K562 (cell line): ENCODE measurements around the gene SLC22A7. TPM values are rescaled to one million over a fixed set of nuclear protein-coding genes. Genes with fewer than 3 reads are reported as not detected.

Experiments used
- ATAC-seq: fragments of 200-7000 bp; cut with Tn5 transposase; 3 replicates; pipeline ENCODE4 v1.9.1; 2020; ENCODE audit warnings: moderate library complexity
- BruUV-seq: library from RNA; stranded (reverse); fragments of 400-500 nt; replicated peaks from 2 replicates; lab custom pipeline; 2021; lab: Mats Ljungman, UMichigan
- CTCF ChIA-PET: fragments of 300-600 bp; formaldehyde crosslinking; extraction: SDS; loops from one replicate; lab custom pipeline; 2021; ENCODE audit warnings: low intra/inter-chr PET ratio; lab: Yijun Ruan, JAX
- POLR2A ChIA-PET: fragments of 300-600, 350-650 bp; sonication (Branson Sonifier 250); formaldehyde crosslinking; extraction: SDS; loops from one replicate; lab custom pipeline; 2021; ENCODE audit warnings: antibody characterized with exemption, inconsistent platforms; lab: Yijun Ruan, JAX
- DNase-seq, 4 experiments: peaks; one replicate each; pipeline versions ENCODE4 v3.0.0 to v3.0.0-alpha.2; 2011 to 2018; ENCODE audit warnings: low spot score in 3 of 4, mixed read lengths in 3 of 4; ENCODE audit errors: extremely low read depth in 1 of 4
- FAIRE-seq: peaks from 2 replicates; lab custom pipeline; 2011; peaks lifted over from hg19 to GRCh38; lab: Jason Lieb, UNC
- H2AFZ ChIP-seq: 2 replicates; pipeline ENCODE4 v1.6.0; 2011; ENCODE audit warnings: low read depth, low read length, control low read depth, inconsistent platforms
- H3K27ac ChIP-seq: fragments of 200-600 bp; 3 replicates; pipeline ENCODE4 v1.8.0; 2011; ENCODE audit warnings: low read depth, mild to moderate bottlenecking, control low read depth, inconsistent platforms, low read length, moderate library complexity, mixed read lengths; ENCODE audit errors: extremely low read depth
- H3K27me3 ChIP-seq, 2 experiments: fragments of 300-600 bp in 1 of 2; 2 replicates in 1 of 2; 3 replicates in 1 of 2; pipeline versions ENCODE4 v1.6.0 to v1.8.0; 2011; ENCODE audit warnings: inconsistent platforms in 2 of 2, low read length in 2 of 2, mild to moderate bottlenecking in 1 of 2, mixed read lengths in 1 of 2, moderate library complexity in 1 of 2; ENCODE audit not compliant: control insufficient read depth in 2 of 2, insufficient read depth in 2 of 2
- H3K36me3 ChIP-seq: fragments of 300-600 bp; 3 replicates; pipeline ENCODE4 v1.8.0; 2011; ENCODE audit warnings: mild to moderate bottlenecking, low read length, inconsistent platforms; ENCODE audit not compliant: control insufficient read depth, insufficient read depth
- H3K4me1 ChIP-seq, 2 experiments: fragments of 200-600 bp in 1 of 2; replicated peaks in 1 of 2; 2 replicates in 1 of 2; 3 replicates in 1 of 2; pipeline versions ENCODE4 v1.5.1 to v1.8.0; 2011; ENCODE audit warnings: inconsistent platforms in 2 of 2, low read length in 2 of 2, mild to moderate bottlenecking in 1 of 2, mixed read lengths in 1 of 2, moderate library complexity in 1 of 2; ENCODE audit not compliant: control insufficient read depth in 2 of 2, insufficient read depth in 2 of 2
- H3K4me2 ChIP-seq: 2 replicates; pipeline ENCODE4 v1.6.1; 2011; ENCODE audit warnings: low read length, control low read depth, inconsistent platforms, mixed read lengths; ENCODE audit not compliant: insufficient read depth
- H3K4me3 ChIP-seq: fragments of 200-600 bp; sonication (generic), shearing (Covaris generic); 2 replicates; pipeline ENCODE4 v1.5.1; 2016; ENCODE audit warnings: control low read depth, inconsistent platforms
- H3K79me2 ChIP-seq: fragments of 200-600 bp; 3 replicates; pipeline ENCODE4 v1.8.0; 2011; ENCODE audit warnings: low read length, inconsistent platforms; ENCODE audit not compliant: control insufficient read depth, insufficient read depth
- H3K9ac ChIP-seq, 2 experiments: 2 replicates each; pipeline versions ENCODE4 v1.6.0 to v1.6.1; 2011; ENCODE audit warnings: low read depth in 2 of 2, low read length in 2 of 2, control low read depth in 1 of 2, inconsistent platforms in 1 of 2, mild to moderate bottlenecking in 1 of 2, mixed read lengths in 1 of 2; ENCODE audit not compliant: insufficient read depth in 1 of 2
- H3K9me1 ChIP-seq: one replicate; pipeline ENCODE4 v1.6.0; 2011; ENCODE audit warnings: inconsistent platforms, mild to moderate bottlenecking, low read length, moderate library complexity; ENCODE audit not compliant: control insufficient read depth, insufficient read depth
- H3K9me3 ChIP-seq: replicated peaks from 2 replicates; pipeline ENCODE4 v1.5.1; 2011; ENCODE audit warnings: low read depth, low read length, inconsistent platforms; ENCODE audit not compliant: control insufficient read depth, insufficient read depth
- H4K20me1 ChIP-seq: replicated peaks from 2 replicates; pipeline ENCODE4 v1.6.1; 2011; ENCODE audit warnings: low read length, inconsistent platforms, mixed read lengths; ENCODE audit not compliant: control insufficient read depth, insufficient read depth
- ATF1 ChIP-seq, 2 experiments: fragments of 450-650 bp in 1 of 2; IDR thresholded peaks; 2 replicates each; pipeline ENCODE4 v1.6.1; 2016; ENCODE audit warnings: missing compliant biosample characterization in 1 of 2, missing genetic modification characterization in 1 of 2
- C11orf30 ChIP-seq: fragments of 450-650 bp; IDR thresholded peaks from 2 replicates; pipeline ENCODE4 v1.6.1; 2016; ENCODE audit warnings: low read depth, mild to moderate bottlenecking
- HBP1 ChIP-seq: fragments of 450-650 bp; formaldehyde crosslinking; IDR thresholded peaks from 2 replicates; pipeline ENCODE4 v1.4.0; 2022; ENCODE audit warnings: missing genetic modification characterization
- MAFF ChIP-seq: IDR thresholded peaks from 2 replicates; pipeline ENCODE4 v1.6.1; 2012; ENCODE audit warnings: low read length, improper control_type of control experiment
- MAFK ChIP-seq: IDR thresholded peaks from 2 replicates; pipeline ENCODE4 v1.6.1; 2011; ENCODE audit warnings: low read length, improper control_type of control experiment
- MCM3 ChIP-seq: fragments of 450-650 bp; IDR thresholded peaks from 2 replicates; pipeline ENCODE4 v1.6.1; 2016
- PYGO2 ChIP-seq: fragments of 450-650 bp; IDR thresholded peaks from 2 replicates; pipeline ENCODE4 v1.6.1; 2016; ENCODE audit warnings: mild to moderate bottlenecking, missing genetic modification characterization, moderate library complexity, missing compliant biosample characterization
- RBM14 ChIP-seq: fragments of 200-400 bp; formaldehyde crosslinking; IDR thresholded peaks from 2 replicates; pipeline ENCODE4 v1.6.1; 2018; ENCODE audit warnings: low read depth, mild to moderate bottlenecking, low read length, moderate library complexity, borderline replicate concordance; ENCODE audit not compliant: insufficient read depth
- YY1 ChIP-seq, 3 experiments: IDR thresholded peaks; 2 replicates each; pipeline ENCODE4 v1.6.1; 2011; ENCODE audit warnings: low read length in 2 of 3, mild to moderate bottlenecking in 2 of 3, moderate library complexity in 2 of 3, borderline replicate concordance in 1 of 3, control low read depth in 1 of 3, low read depth in 1 of 3; ENCODE audit not compliant: insufficient read depth in 3 of 3, insufficient replicate concordance in 2 of 3, control insufficient read depth in 1 of 3, insufficient read length in 1 of 3; ENCODE audit errors: extremely low read depth in 1 of 3
- WGBS: fragments of 100-300 bp; shearing (Covaris generic); methylation state at CpG from one replicate; pipeline ENCODE4 v1.1.6; 2016; ENCODE audit warnings: low coverage, mixed read lengths; ENCODE audit not compliant: insufficient coverage; ENCODE audit errors: missing lambda C conversion rate; 5-methylcytosine and 5-hydroxymethylcytosine counted together
- in situ Hi-C: fragments of 300-500 bp; cut with MboI; formaldehyde crosslinking; loops from 4 replicates; pipeline ENCODE4 v1.15.0; 2018; ENCODE audit warnings: inconsistent platforms, mixed read lengths
- intact Hi-C: fragments of 100-400 bp; cut with micrococcal nuclease; formaldehyde crosslinking; loops from 2 replicates; pipeline ENCODE4 v1.14.2; 2022
- polyA plus RNA-seq, 8 experiments: library from polyadenylated mRNA; depleted of rRNA in 4 of 8; stranded (reverse) in 5 of 8; unstranded in 3 of 8; fragments of >200 nt; fragmentation: Nextera tagmentation in 2 of 8; fragmentation: Illumina TruSeq in 1 of 8; extraction: Ambion mirVana in 2 of 8; extraction: Trizol in 1 of 8; gene quantifications; 2 replicates each; pipeline versions ENCODE4 v1.2.1 to v1.2.3, GENCODE V29; 2011 to 2014; ENCODE audit warnings: inconsistent platforms in 1 of 8, missing spikeins in 1 of 8
- total RNA-seq, 7 experiments: library from RNA; depleted of rRNA in 6 of 7; stranded (reverse); fragments of >200 nt in 6 of 7; fragmentation: Illumina TruSeq in 2 of 7; extraction: Trizol in 2 of 7; gene quantifications; 2 replicates each; pipeline versions ENCODE4 v1.2.1 to v1.2.3, GENCODE V29; 2011 to 2021; ENCODE audit warnings: low replicate concordance in 1 of 7

SLC22A7 gene
- total and polyA plus RNA-seq, 9 of the 15 experiments (the other 6 are each of a cell fraction or from before 2014, with no cell fraction given): not detected

GRCh38 chr6:43257367-43258145, 40.5 kb upstream of the SLC22A7 start:
- no TSS peak for BruUV-seq
- in situ Hi-C loops: no loop called here

GRCh38 chr6:43258180-43258579, 39.9 kb upstream of the SLC22A7 start:
- no peak overlapping the region for H3K4me2 ChIP-seq
- no peak overlapping the region for H2AFZ ChIP-seq
- intact Hi-C loops (no loop called here), in situ Hi-C loops (no loop called here)
- H3K9me1 ChIP-seq: no peaks in the 10 kb centered on the region
- no peak overlapping the region for H3K9ac ChIP-seq
- CTCF ChIA-PET: no interaction called here
- peaks cover 0 to 23% of the 10 kb centered on the region in 2 experiments; a peak in 2 of 5 replicates for H3K4me1 ChIP-seq
- no peak overlapping the region for H3K4me3 ChIP-seq
- peaks cover 42 to 63% of the 10 kb centered on the region in 2 experiments for H3K27me3 ChIP-seq
- no peak for ATAC-seq
- H3K79me2 ChIP-seq: no peaks in the 10 kb centered on the region
- H4K20me1 ChIP-seq: peaks cover 15% of the 10 kb centered on the region
- POLR2A ChIA-PET: interaction anchor here (1.0 kb wide), 1 partner anchor 252 kb away, joined by 3 read pairs; the partner anchor contains the start of gene LRRC73
- no peak overlapping the region for H3K27ac ChIP-seq
- no peak for DNase-seq
- no peak for FAIRE-seq
- no peaks in the 10 kb centered on the region for H3K9me3 ChIP-seq
- BruUV-seq: no TSS peak
- no peaks in the 10 kb centered on the region for H3K36me3 ChIP-seq
- 1% methylated on average over 4 of the region's 4 CpGs for WGBS
- peak; percentile 78 for TF ChIP-seq MAFK
- no peak for TF ChIP-seq HBP1 (CRISPR knock-in tag)
- TF ChIP-seq MAFF: peak; percentile 83
- no peak for TF ChIP-seq PYGO2 (tag)
- peak; percentile 90 for TF ChIP-seq C11orf30

More at GRCh38 chr6:43257367-43258145, 40.5 kb upstream of the SLC22A7 start:
- ChIA-PET POLR2A (interaction anchor here (0.7 to 1.0 kb wide), 2 partner anchors 137 to 252 kb away, joined by 3 read pairs; partner anchors contain the start of gene LRRC73), CTCF (no interaction called here)
- peaks cover 48 to 69% of the 10 kb centered on the region in 2 experiments for H3K27me3 ChIP-seq
- H3K4me1 ChIP-seq: peaks cover 0 to 17% of the 10 kb centered on the region in 2 experiments; a peak in 2 of 5 replicates
- TF ChIP-seq ATF1 (CRISPR knock-in tag; IDR thresholded peaks at IDR 0.05): no peak
- TF ChIP-seq ATF1 (tag; IDR thresholded peaks at IDR 0.05): no peak
- peak in 2 of 3 experiments; percentile 32 to 68 for TF ChIP-seq YY1 (IDR thresholded peaks at IDR 0.05; ENCODE audit: borderline replicate concordance in 1 of 3, control insufficient read depth in 1 of 3, extremely low read depth in 1 of 3, insufficient read depth in 3 of 3, insufficient read length in 1 of 3, insufficient replicate concordance in 2 of 3, low read depth in 1 of 3, low read length in 2 of 3)
- TF ChIP-seq RBM14: no peak
- no peak for TF ChIP-seq MCM3
- H3K4me3 ChIP-seq: no peak overlapping the region
- H4K20me1 ChIP-seq: peaks cover 21% of the 10 kb centered on the region
- intact Hi-C loops: no loop called here
- ATAC-seq (no peak), DNase-seq (no peak), FAIRE-seq (no peak)
- H2AFZ ChIP-seq: no peak overlapping the region
- no peaks in the 10 kb centered on the region for H3K9me1 ChIP-seq
- WGBS: 2% methylated on average over 12 of the region's 12 CpGs
- H3K79me2 ChIP-seq: no peaks in the 10 kb centered on the region
- H3K4me2 ChIP-seq: peak overlapping the region; percentile 29; the same call in 1 of the 2 replicates
- no peaks in the 10 kb centered on the region for H3K9me3 ChIP-seq
- no peaks in the 10 kb centered on the region for H3K36me3 ChIP-seq
- no peak overlapping the region for H3K27ac ChIP-seq
- H3K9ac ChIP-seq: peak overlapping the region in 1 of 2 experiments; percentile 79; a peak in 2 of 4 replicates
